Measurements from ENCODE around the gene MTCL1. TPM values are rescaled to one million over a fixed set of nuclear protein-coding genes. Genes with fewer than 3 reads are reported as not detected.

MTCL1 gene
- total and polyA plus RNA-seq, 10 donors: 1.6 to 7.5 (median 3.9) TPM

DNA sequence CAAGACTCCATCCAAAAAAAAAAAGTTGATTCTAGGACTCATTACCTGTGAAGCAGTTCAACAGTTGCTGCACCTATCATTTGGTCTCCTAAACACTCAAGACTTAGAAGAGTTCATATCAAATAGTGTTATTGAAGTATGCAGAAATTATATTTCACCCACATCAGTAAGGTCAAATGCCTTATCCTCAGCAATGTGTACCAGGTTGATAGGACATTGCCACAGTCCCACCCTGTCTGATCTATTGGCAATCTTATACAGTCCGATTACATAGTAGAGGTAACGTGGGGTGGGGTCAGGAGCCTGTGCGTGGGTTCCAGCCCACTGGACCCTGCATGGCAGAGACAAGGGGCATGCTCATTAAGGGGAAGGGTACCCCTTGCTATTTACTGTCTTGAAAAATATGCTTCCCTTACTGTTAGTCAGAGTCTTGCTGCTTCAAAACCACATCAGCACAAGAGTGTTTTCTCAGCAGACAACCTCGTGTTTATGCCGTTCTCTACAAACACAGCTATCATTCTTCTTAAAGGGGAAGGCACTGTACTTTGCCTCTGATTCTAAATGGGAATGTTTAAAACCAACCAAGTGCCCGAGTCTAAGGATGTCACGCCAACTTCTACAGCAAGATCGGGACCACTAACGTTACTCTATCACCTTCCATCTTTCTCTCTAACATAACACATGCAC is 115.2 kb downstream of the MTCL1 start:
- H3K9me3 ChIP-seq: no peaks in the 10 kb centered on the region
- no peaks in the 10 kb centered on the region for H3K4me1 ChIP-seq
- no peaks in the 10 kb centered on the region for H3K36me3 ChIP-seq
- WGBS, 5 donors: 71 to 82% (median 75%) methylated on average over 9 of the region's 9 CpGs
- TF ChIP-seq POLR2A (IDR thresholded peaks at IDR 0.05) (no peak), POLR2AphosphoS5 (IDR thresholded peaks at IDR 0.05) (no peak), CTCF (IDR thresholded peaks at IDR 0.05 in 8 of 11, conservative IDR thresholded peaks at IDR 0.05 in 3 of 11) (no peak)
- H3K27ac ChIP-seq: no peak overlapping the region
- no peak overlapping the region for H3K4me3 ChIP-seq
- DNase-seq: no peak
- intact Hi-C loops (cut with DNase I; ENCODE audit: low total_unique reads): no loop called here
- H3K27me3 ChIP-seq (replicated peaks in 1 of 7): no peaks in the 10 kb centered on the region

GRCh38 chr18:8821083-8821465 is 115.7 kb downstream of the MTCL1 start:
- WGBS, 5 donors: 80 to 85% (median 82%) methylated on average over 3 of the region's 3 CpGs
- Histone ChIP-seq H3K9me3 (no peaks in the 10 kb centered on the region), H3K36me3 (no peaks in the 10 kb centered on the region), H3K27ac (no peak overlapping the region), H3K4me1 (no peaks in the 10 kb centered on the region), H3K27me3 (replicated peaks in 1 of 7) (no peaks in the 10 kb centered on the region), H3K4me3 (no peak overlapping the region)
- no peak for DNase-seq
- TF ChIP-seq POLR2A (IDR thresholded peaks at IDR 0.05) (no peak), POLR2AphosphoS5 (IDR thresholded peaks at IDR 0.05) (no peak), CTCF (IDR thresholded peaks at IDR 0.05 in 8 of 11, conservative IDR thresholded peaks at IDR 0.05 in 3 of 11) (no peak)
- intact Hi-C loops (cut with DNase I; ENCODE audit: low total_unique reads): no loop called here

- no peak for DNase-seq
- Histone ChIP-seq H3K36me3 (no peaks in the 10 kb centered on the region), H3K4me1 (no peaks in the 10 kb centered on the region), H3K27me3 (replicated peaks in 1 of 7) (no peaks in the 10 kb centered on the region), H3K9me3 (no peaks in the 10 kb centered on the region), H3K27ac (no peak overlapping the region), H3K4me3 (no peak overlapping the region)
- TF ChIP-seq POLR2A (IDR thresholded peaks at IDR 0.05): no peak
- no peak for TF ChIP-seq POLR2AphosphoS5 (IDR thresholded peaks at IDR 0.05)
- no peak for TF ChIP-seq CTCF (IDR thresholded peaks at IDR 0.05 in 8 of 11, conservative IDR thresholded peaks at IDR 0.05 in 3 of 11)
- 74 to 96% (median 90%) methylated on average over 1 of the region's 1 CpG for WGBS, 5 donors
- intact Hi-C loops (cut with DNase I; ENCODE audit: low total_unique reads): no loop called here
Observed at GRCh38 chr18:8821531-8821930, 116.2 kb downstream of the MTCL1 start.

DNA sequence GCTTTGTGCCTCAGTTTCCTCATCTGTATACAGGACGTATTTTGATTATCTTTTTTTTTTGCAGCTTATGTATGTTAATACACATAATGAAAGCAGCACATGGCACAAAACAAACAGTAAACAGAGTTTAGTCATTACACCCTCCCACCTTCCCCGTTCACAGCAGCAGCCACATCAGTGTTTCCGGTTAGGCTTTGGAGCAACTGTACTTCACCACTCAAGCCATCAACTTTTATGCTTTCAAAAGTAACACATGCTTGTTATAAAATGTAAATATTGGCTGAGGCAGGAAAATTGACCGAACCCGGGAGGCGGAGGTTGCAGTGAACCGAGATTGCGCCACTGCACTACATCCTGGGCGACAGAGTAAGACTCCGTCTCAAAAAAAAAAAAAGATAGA is 117.3 kb downstream of the MTCL1 start:
- whole genome bisulfite sequencing, 5 donors: 86 to 95% (median 89%) methylated on average over 10 of the region's 10 CpGs
- H3K27ac ChIP-seq: no peak overlapping the region
- H3K36me3 ChIP-seq: no peaks in the 10 kb centered on the region
- H3K9me3 ChIP-seq: no peaks in the 10 kb centered on the region
- no peak for DNase-seq
- no peaks in the 10 kb centered on the region for H3K4me1 ChIP-seq
- TF ChIP-seq CTCF (IDR thresholded peaks at IDR 0.05 in 8 of 11, conservative IDR thresholded peaks at IDR 0.05 in 3 of 11) (no peak), POLR2AphosphoS5 (IDR thresholded peaks at IDR 0.05) (no peak), POLR2A (IDR thresholded peaks at IDR 0.05) (no peak)
- intact Hi-C loops (cut with DNase I; ENCODE audit: low total_unique reads): no loop called here
- H3K4me3 ChIP-seq: no peak overlapping the region
- no peaks in the 10 kb centered on the region for H3K27me3 ChIP-seq (replicated peaks in 1 of 7)
